ENCODE measurements around the gene PRSS12.

PRSS12 gene

DNA sequence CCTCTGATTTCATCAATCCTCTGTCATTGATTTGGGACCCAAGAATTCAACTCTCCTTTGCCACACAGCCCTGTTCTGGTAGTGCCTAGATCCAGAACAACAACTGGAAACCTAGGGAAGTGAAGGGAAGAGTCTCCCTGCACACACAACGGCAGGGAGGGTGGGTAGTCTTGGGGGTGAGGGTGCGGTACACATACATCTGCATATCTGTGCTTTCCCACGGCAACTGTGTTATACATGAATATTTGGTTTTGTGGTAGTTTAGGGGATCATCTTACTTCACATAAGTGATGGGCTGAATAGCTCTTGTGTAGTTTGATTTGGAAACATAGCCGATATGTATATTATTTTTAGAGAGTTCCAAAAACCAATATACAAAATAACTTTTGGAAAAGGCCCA, 3.3 kb upstream of the PRSS12 start:
- no peak for DNase-seq (ENCODE audit: low read depth)

DNA sequence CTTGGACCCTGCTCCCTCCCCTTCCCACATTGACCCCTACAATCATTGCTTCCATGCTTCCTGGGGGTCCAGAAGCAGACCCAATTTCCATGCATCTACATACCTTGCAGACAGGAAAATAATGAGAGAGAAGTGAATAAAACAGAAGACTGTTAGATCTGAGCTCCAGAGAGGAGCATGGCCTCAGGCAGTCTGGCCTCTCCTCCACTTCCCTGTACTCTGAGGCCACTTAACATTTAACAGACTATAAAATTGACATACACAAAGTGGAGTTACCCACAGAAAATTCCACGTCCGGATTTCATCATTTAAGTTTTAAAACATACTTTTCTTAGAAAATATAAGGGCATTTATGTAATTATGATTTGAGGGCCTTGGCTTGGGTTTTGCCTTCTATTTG, 2.1 kb upstream of the PRSS12 start:
- no peak for DNase-seq (ENCODE audit: low read depth)

DNA sequence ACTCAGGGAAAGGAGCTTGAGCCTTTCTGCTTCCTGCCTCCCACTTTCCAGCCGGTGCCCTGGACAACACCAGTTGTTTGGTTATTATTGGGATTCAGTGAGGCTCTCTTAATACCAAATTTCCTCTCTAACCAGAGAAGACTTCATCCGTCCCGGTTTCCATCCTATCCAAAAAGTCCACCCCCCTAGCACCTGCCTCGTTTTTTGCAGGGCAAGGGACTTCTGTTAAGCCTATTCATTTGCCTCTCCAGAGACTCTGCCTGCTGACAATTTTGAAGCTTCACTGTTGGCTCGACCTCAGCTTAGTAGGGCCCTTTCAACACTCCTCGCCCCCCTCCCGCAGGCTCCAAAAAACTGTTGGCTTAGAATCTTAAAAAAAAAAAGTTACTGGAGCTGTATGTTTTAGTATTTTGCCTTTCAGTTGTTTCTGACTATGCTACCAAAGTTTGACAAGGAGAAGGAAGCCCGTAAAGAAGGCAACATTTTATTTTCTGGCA, 779 bp upstream of the PRSS12 start:
- DNase-seq (ENCODE audit: low read depth), result no peak

DNA sequence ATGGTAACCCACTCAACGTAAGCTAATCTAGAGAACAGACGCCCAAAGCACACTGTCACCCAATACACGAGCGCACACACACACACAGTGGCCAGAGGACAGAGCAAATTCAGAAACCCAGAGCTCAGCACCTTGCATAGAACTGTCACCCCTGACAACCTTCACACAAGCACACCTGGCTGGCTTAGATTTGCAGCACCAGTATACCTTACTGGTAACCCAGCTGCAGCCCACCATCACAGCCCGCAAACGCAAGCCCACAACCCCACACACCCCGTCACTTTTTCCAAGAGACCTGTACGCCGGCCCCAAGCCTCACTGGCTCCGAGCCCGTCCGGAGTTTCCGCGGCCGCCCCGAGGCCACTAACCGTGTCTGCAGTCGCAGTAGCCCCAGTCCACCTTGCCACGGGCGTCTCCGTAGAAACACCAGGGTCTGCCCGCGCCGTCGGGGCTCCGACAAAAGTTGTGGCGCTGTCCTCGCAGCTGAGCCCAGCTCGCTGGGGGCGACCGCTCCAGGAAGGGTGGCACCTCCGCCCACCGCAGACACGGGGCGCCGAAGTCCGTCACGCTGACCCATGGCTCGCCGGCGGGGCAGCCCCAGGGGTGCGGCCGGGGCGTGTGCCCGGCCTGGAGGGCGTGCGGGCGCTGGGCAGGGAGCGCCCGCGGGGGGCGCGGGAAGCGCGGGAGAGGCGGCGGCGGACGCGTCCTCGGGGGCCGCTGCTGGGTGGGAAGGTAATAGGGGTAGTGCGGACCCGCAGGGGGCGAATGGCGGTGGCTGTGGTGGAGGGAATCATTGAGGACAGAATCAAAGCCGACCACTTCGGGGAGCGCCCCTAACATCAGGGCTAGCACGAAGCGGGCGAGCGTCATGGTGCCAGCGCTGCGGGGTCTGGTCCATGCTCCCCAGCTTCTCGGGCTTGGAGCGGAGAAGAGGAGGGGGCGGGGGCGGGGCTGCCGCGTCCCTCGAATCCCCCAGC, 664 bp downstream of the PRSS12 start:
- no peak for DNase-seq (ENCODE audit: low read depth)

DNA sequence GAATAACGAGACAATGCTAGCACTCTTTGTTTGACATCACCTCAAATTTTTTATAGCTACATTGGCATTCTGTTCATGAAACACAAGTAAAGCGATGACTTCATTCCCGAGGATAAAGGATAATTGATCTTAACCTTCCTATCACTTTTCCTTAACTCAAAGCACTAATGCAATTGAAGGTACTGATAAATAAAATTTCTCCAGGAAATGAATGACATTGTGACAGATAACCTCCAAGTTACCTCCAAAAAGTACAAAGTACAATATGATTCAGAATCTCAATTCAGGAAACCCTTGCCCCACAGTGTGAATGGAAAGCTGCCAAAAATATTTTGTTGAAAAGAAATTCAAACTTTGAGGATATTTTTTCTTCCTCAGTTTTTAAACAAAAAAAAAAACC, 1.8 kb downstream of the PRSS12 start:
- DNase-seq (ENCODE audit: low read depth), result no peak

DNA sequence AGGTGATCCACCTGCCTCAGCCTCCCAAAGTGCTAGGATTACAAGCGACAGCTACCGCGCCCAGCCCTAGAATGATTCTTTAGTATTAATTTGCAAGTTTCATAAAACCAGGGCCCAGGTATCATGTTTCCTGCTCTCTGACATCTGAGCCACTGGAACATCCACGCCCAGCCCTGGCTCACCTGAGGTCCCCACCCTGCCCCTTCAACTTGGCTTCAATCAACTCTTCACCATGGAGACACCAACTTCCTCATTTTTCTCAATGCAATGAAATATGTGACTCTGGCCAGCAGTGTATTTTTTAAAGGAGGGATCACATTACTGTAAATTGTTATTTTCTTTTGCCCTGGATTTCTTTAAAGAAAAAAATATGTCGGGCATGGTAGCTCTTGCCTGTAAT, 3.9 kb downstream of the PRSS12 start:
- no peak for DNase-seq (ENCODE audit: low read depth)

DNA sequence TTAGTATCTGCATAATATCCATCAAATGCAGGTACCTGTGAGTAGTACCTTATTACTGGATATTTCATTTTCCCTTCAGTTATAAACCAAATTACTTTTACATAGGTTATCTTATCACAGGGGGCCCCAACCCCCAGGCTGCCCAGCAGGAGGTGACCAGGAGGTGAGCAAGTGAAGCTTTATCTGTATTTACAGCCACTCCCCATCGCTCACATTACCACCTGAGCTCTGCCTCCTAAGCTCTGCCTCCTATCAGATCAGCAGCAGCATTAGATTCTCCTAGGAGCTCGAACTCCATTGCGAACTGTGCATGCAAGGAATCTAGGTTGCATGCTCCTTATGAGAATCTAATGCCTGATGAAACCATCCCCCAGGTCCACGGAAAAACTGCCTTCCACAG, 6.3 kb downstream of the PRSS12 start:
- no peak for DNase-seq (ENCODE audit: low read depth)

DNA sequence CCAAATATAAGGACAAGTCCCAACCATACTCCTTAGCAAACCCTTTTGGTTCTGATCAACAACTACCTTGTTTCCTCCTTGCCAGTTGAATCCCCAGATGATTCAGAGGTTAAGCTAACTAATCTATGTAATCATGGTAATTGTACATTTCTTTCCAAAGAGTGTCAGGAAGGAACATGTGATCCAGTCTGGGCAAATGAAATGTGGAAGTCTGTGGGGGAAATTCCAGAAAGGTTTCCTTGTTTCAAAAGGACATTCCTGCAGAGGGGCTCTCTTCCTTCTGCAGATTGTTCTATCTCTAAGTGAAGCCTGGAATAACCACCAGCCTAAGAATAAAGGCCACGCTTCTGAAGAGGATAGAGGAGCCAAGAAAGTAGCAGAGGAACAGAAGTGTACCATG, 7.0 kb downstream of the PRSS12 start:
- no peak for DNase-seq (ENCODE audit: low read depth)

DNA sequence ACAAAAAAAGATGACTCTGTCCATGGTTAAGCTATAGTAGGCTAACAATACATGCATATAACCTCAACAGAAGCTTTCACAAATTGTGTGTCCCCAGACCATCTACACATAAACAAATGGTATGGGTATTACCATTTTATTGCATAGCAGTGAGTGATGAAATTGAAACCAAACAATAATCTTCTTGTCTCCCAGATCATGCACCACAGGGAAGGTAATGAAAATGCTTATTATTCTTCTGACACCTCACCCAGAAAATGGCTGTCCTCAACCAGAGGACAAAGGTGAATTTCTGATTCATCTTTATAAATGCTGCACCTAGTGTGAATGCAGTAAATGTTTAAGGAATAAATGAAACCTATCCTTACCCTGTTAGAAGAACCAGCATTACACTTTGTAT, 8.0 kb downstream of the PRSS12 start:
- no peak for DNase-seq (ENCODE audit: low read depth)

DNA sequence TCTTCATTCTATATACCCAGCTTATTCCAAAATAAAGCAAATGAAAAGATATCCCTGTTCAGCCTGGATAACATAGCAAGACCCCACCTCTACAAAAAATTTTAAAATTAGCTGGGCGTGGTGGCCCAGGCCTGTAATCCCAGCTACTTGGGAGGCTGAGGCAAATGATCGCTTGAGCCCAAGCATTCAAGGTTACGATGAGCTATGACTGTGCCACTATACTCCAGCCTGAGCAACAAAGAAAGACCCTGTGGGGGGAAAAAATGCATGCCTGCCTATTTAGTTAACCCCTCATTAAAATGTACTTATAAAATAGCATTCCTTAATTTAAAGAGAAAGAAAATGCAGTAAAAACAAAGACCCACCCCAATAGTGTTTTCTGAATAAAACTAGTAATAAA, 9.3 kb downstream of the PRSS12 start:
- DNase-seq (ENCODE audit: low read depth), result no peak

DNA sequence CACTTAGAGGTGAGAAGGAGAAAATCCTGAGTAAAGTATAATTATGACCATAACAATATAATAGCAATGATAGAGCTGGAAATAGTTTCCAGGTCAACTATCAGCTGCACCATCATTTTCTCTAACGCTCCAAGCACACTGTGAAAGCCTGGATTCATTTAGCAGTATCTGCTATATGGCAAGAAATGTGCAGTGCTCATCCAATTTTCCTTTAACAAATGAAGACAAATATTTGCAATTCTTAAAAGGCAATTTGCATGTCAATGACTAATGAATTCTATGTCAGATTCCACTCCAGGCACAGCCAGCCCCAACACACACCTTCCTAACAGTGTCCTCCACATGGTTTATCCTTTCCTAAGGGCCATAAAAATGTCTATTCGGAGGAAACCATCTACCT, 12.7 kb downstream of the PRSS12 start:
- DNase-seq (ENCODE audit: low read depth), result no peak

DNA sequence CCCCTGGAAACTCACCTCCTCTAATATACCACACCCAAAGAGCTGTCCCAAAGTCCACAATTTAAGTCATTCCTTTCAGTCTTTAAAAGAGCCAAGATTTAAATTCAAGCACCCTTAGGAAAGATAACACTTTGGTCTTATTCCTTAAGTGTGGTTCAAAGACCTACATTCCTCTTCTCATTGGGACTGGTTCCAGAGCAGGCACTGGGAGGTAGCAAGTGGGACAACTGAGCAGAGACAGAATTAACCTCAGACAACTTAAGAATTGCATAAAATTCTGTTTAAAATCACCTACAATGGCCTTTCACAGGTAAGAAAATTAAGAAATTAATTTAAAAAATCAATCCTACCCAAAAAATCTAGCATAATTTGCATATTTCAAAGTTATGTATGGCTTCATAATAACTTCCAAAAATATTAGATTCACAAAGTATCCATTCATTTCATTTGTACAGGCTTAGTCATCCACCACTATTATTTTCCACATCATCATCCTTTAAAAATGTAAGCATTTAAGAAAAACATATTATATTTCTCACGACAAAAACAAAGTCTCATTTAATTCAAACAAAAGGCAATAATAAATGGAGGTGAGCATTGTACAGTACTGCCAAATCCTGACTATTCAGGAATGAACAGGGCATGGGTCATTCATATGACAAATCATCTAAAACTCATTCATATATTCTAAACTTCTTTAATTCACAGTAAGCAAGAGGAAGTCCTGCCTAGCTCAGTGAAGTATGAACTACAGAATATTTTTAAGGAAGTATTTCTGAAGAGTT, 13.6 kb downstream of the PRSS12 start:
- DNase-seq (ENCODE audit: low read depth), result peak; percentile 50

DNA sequence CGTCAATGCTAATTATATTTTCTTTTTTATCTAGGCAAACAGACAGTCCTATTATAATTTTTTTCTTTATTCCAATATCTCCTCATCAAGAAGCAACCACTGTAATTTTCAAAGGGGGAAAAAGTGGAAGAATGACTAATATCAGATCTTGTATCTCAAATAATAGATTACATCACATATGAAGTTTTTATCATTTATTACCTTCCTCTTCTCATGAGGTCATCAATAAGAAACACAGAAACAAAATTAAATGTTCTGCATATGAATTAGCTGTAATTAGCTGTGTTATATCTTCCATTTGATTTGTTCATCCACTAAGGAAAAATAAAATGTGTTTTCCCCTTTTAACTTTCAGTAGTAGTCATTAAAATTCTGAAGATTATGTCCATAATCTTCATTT, 14.3 kb downstream of the PRSS12 start:
- DNase-seq (ENCODE audit: low read depth), result no peak

DNA sequence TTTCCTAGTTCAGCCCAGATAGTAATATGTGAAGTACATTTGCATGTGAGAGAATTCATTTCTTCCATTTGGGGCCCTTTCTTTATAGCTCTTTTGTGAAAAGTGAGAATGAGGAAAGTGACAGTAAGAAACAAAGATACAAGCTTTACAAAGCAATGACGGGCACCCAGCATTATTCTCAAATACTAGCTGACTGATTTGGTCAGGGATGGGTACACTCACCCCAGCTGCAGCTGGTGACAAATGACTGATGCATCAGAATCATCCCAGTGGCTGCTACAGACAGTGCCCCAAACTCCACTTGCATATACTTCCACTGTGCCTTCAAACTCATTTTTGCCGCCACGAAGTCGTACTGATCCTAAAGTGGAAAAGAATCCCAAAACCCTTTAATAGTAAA, 14.8 kb downstream of the PRSS12 start:
- no peak for DNase-seq (ENCODE audit: low read depth)

DNA sequence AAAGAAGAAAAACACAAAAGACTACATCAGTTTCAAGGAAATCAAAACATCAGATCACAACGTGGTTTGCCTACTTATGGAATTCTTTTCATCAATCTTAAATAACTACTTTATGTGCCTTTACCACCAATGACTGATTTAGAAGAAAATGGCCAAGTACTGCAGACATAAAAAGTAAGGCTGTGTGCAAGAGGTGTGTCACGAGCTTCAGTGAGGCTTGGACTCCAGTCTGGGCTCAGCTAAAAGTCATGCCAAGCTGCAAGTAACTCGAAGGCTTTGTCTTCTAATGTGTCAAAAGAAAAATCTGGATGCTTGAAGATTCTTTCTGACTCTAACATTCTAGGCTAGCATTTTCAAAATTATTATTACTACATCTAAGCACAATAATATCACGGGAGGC, 17.0 kb downstream of the PRSS12 start:
- no peak for DNase-seq (ENCODE audit: low read depth)

DNA sequence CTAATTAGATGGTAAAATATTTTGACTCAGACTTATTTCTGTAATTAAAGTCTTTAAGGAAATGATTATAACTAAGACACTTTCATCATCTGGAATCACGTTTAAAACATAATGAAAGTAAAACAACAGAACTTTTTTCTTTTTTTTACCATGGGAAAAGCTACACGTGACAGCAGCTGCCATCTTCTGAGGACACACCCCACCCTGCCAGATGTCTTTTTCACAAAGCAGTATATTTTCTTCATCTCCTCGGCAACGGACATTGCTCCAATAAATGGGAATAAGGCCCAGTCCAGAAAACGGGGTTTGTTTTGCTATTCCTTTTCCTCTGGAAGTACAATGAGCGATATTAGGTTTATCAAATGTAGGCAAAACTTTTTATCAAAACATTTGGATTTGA, 17.5 kb downstream of the PRSS12 start:
- no peak for DNase-seq (ENCODE audit: low read depth)

DNA sequence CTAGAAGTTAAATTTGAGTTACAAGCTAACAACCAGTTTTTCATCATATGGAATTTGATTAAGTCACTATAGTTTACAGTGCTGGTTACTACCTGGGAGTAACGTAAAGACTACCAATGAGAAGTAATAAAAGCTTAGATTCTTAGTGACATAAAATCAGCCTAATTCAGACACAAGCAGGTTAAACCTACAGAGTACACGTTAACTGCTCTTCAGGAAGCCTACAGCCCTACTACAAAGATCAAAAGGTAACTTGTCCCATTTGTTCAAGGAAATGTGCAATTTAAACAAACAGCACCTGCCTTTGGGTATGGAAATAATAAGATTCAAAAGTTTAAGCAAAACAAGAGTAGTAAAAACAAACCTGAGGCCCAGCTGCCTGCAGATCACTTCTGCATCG, 21.5 kb downstream of the PRSS12 start:
- DNase-seq (ENCODE audit: low read depth), result no peak

DNA sequence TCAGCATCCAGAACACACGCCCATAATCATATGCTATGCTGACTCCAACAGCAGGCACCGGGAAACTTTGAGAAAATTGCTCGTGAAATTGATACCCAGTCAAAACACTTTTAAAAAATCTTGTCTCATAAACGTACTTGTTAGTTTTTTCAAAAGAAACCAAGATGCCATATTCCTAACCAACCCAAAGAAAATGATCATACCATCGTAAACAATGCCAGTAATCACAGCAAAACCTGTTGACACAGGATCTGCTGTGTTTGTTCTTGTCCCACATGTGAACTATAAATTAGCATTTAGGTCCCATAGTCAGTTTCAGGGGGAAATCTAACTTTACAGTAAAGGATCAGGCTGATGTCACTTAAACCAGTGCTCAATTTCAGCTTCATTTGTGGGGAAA, 23.0 kb downstream of the PRSS12 start:
- no peak for DNase-seq (ENCODE audit: low read depth)

DNA sequence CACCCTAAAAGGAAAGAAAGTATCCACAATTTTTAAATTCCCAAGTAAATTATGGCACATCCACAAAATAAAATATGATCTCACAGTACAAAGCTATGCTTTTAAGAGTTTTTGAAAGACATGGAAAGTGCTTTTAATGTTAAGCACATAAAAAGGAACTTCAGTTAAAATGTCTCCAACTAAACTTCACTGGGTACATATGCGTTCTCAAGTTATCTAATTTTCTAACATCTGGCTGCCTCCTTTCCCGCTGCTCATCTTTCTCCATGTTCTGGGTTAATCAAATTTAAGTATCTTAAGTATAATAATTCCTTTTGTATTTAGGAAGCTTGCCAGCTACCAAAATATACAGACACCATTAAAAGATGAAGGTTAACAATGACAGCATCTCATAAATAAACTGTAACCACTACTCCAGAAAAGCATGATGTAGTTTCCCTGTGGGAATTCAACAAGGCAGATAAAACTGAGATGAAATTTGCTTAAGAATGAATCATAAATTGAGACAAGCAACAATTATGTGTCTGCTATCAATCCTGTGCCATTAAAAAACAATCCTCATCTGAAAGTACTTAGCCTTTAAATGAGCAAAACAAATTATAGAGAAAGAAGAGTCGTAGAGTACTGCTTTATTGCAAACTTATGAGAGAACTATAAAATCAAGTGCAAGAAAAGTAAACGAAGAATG, 25.1 kb downstream of the PRSS12 start:
- DNase-seq (ENCODE audit: low read depth), result no peak

DNA sequence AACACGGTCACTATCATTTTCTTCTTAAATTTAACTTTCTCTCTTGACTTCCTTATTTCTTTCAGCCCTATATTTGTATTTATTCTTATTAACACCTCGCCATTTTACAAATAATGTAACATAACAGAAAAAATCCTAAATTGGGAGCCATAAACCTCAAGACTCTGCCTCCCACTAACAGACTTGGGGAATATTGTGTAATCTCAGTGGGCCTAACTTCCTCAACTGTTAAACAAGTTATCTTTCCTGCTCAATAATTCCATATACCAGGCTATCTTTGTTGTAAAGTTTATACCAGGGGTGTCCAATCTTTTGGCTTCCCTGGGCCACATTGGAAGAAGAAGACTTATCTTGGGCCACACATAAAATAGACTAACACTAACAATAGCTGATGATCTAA, 26.2 kb downstream of the PRSS12 start:
- no peak for DNase-seq (ENCODE audit: low read depth)

DNA sequence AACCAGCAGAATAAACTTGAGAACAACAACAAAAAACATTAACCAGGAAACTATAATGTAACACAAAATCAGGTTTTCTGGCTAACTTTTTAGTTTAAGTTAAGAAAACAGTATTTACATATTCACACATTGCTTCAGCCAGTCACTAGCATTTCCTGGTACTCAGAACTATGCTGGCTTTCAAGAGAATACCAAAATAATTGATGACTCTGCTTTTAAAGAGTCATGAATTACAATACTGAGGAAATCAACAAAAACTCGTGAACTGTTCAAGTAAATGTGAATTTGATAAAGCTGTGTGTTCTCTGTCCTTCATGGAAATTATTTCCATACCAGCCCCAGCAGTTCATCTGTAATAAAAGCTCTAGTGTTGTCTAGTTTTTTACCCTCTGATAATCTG, 27.4 kb downstream of the PRSS12 start:
- DNase-seq (ENCODE audit: low read depth), result no peak

DNA sequence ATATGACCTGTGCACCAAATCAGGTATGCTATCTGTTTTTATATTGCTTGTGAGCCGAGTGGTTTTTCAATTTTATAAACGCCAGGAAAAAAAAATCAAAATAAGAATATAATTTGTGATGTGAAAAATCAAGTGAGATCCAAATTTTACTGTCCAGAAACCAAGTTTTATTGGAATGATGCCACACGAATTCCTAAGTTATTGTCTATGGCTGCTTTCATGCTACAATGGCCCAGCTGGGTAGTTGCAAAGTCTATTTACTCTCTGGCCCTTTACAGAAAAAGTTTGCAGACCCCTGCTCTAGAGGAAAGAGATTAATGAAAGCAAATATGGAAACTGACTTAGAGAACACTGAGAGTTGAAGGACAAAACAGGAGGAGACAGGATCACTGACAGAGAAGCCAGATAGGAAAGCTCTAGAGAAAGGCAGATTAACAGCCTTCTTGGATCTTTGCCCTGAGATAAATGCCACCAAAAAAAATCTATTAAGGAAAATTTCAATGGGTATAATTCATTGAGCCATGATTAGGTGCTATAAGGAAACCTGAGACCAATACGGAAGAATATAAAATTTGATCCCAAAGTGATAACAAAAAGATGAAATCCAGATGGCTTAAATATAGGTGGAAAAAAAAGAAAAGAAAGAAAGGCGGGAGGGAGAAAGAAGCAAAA, 29.8 kb downstream of the PRSS12 start:
- no peak for DNase-seq (ENCODE audit: low read depth)

Data from non-pigmented ciliary epithelial cell (primary cell).